Left ventricle myocardium superior (tissue), 1 donor: ENCODE data around the gene DPP3. TPM values are rescaled to one million over a fixed set of nuclear protein-coding genes. Genes with fewer than 3 reads are reported as not detected.

Source experiments
- ATAC-seq: fragments of 200-7000 bp; cut with Tn5 transposase; one replicate; pipeline ENCODE4 v1.9.1; 2020; ENCODE audit warnings: mild to moderate bottlenecking, moderate library complexity
- DNase-seq: peaks from one replicate; pipeline ENCODE4 v3.0.0-alpha.2; 2020
- intact Hi-C: fragments of 100-400 bp; cut with micrococcal nuclease; formaldehyde crosslinking; loops from one replicate; pipeline ENCODE4 v1.11.0; 2022
- total RNA-seq: library from RNA; stranded (reverse); fragmentation: NEBNext Ultra II Directional; extraction: Animal tissue kit (Norgen Biotek cat#: 25700); gene quantifications from one replicate; pipeline ENCODE4 v1.2.1, GENCODE V29; 2021
- donor health status: DM: no; HTN: yes; CAD: no; lungs with severe emphysema.

DPP3 gene
- total RNA-seq, 1 donor from 2014 or later = 9.7 TPM

- ATAC-seq = no peak
- intact Hi-C loops = no loop called here
Measured at GRCh38 chr11:66548041-66548440, 67.8 kb downstream of the DPP3 start.

GRCh38 chr11:66548774-66549630 lies 68.8 kb downstream of the DPP3 start:
- intact Hi-C loops = no loop called here
- DNase-seq (no peak), ATAC-seq (no peak)

More at GRCh38 chr11:66548041-66548440, 67.8 kb downstream of the DPP3 start:
- DNase-seq = no peak

- intact Hi-C loops = no loop called here
- no peak for ATAC-seq
- no peak for DNase-seq
Measured at GRCh38 chr11:66549696-66550095, 69.5 kb downstream of the DPP3 start.

- DNase-seq = no peak
- ATAC-seq = no peak
- intact Hi-C loops = no loop called here
Measured at GRCh38 chr11:66550887-66551286, 70.7 kb downstream of the DPP3 start.

GRCh38 chr11:66554602-66555001 lies 74.4 kb downstream of the DPP3 start:
- ATAC-seq (no peak), DNase-seq (no peak)
- intact Hi-C loops = no loop called here

- no peak for ATAC-seq
- intact Hi-C loops = no loop called here
- DNase-seq = no peak
Measured at GRCh38 chr11:66555416-66555815, 75.2 kb downstream of the DPP3 start.

- intact Hi-C loops = no loop called here
- DNase-seq = no peak
- ATAC-seq = no peak
Measured at GRCh38 chr11:66556086-66556485, 75.9 kb downstream of the DPP3 start.

GRCh38 chr11:66557733-66558326 lies 77.6 kb downstream of the DPP3 start:
- intact Hi-C loops = no loop called here
- ATAC-seq = no peak
- no peak for DNase-seq

Other genes starting within 250 kb of the DPP3 start
- gene KLC2, start 222.7 kb upstream of the DPP3 start, total RNA-seq = 34.9 TPM
- gene RAB1B, start 211.8 kb upstream of the DPP3 start, total RNA-seq = 123 TPM
- not detected for gene CNIH2, start 202.3 kb upstream of the DPP3 start, total RNA-seq
- gene YIF1A, start 191.3 kb upstream of the DPP3 start, total RNA-seq = 41.1 TPM
- 0.25 TPM for gene TMEM151A, start 188.5 kb upstream of the DPP3 start, total RNA-seq
- 11.1 TPM for gene CD248, start 163.4 kb upstream of the DPP3 start, total RNA-seq
- gene RIN1, start 144.0 kb upstream of the DPP3 start, total RNA-seq = 1.7 TPM
- gene BRMS1, start 135.3 kb upstream of the DPP3 start, total RNA-seq = 14.7 TPM
- 55.1 TPM for gene B4GAT1, start 132.8 kb upstream of the DPP3 start, total RNA-seq
- gene SLC29A2, start 108.7 kb upstream of the DPP3 start, total RNA-seq = 22.6 TPM
- not detected for gene NPAS4, start 59.4 kb upstream of the DPP3 start, total RNA-seq
- 61.1 TPM for gene MRPL11, start 41.6 kb upstream of the DPP3 start, total RNA-seq
- gene PELI3, start 13.5 kb upstream of the DPP3 start, total RNA-seq = 10.9 TPM
- 17.8 TPM for gene BBS1, start 30.2 kb downstream of the DPP3 start, total RNA-seq
- 5.5 TPM for gene ZDHHC24, start 65.6 kb downstream of the DPP3 start, total RNA-seq
- gene ACTN3, start 66.5 kb downstream of the DPP3 start, total RNA-seq = not detected
- gene CTSF, start 88.2 kb downstream of the DPP3 start, total RNA-seq = 64.5 TPM
- gene CCDC87, start 112.6 kb downstream of the DPP3 start, total RNA-seq = 0.25 TPM
- gene CCS, start 112.8 kb downstream of the DPP3 start, total RNA-seq = 26.8 TPM
- gene RBM14, start 136.2 kb downstream of the DPP3 start, total RNA-seq = 31.4 TPM
- 69.5 TPM for gene RBM4, start 158.3 kb downstream of the DPP3 start, total RNA-seq
- 13.1 TPM for gene RBM4B, start 197.5 kb downstream of the DPP3 start, total RNA-seq
- gene SPTBN2, start 248.8 kb downstream of the DPP3 start, total RNA-seq = 1.1 TPM